Activated naive CD8-positive, alpha-beta T cell treated with anti-CD3 and anti-CD28 coated beads, Interleukin-2, amount 50 U/mL, for 16 hours (primary cell): ENCODE results near the gene S100A13.
"Not testable (repeated sequence)": the region's sequence is repeated elsewhere in the genome, so short reads cannot be mapped to it uniquely, and the experiment has no call there.

ENCODE experiments used
- DNase-seq: peaks from one replicate; pipeline ENCODE4 v3.0.0-alpha.2; 2020; ENCODE audit warnings: low read depth, low spot score

Gene S100A13

DNA sequence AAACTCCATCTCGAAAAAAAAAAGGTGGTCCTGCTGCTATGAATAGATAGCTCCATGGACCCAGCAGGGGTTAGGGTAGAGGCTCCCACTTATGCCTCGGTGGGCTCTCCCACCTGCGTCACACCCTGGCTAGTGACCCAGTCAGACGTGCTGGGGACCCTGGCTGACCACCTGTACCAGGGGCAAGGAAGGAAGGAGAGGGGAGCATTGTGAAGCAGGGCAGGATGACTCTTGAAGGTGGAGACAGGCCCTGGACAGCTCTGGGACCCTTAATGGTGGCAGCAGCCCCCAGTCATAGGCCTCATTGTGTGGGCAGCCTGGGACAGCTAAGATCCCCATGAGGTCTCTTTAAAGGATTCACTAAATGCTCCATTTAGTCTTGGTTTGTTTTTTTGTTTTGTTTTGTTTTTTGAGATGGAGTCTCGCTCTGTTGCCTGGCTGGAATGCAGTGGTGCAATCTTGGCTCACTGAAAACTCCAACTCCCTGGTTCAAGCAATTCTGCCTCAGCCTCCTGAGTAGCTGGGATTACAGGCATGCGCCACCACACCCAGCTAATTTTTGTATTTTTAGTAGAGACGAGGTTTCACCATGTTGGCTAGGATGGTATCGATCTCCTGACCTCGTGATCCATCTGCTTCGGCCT, 20.8 kb upstream of the S100A13 start:
- no peak for DNase-seq

DNA sequence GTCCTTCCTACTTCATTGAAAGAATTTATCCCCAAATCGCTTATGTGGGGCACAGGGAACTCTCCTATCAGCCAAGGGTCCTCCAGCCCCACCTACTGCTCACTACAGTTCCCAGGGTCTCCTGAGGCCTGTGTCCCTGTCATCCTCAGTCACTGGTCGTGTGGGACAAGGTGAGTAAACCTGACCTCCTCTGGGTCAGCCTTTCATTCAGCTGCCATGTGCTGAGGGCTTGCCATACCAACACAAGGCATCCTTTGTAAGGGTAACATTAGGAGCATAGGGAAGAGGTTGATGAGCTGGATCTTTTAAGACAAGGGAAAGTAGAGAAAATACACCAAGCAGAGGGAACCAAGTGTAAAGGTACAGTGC, 20.0 kb upstream of the S100A13 start:
- no peak for DNase-seq

DNA sequence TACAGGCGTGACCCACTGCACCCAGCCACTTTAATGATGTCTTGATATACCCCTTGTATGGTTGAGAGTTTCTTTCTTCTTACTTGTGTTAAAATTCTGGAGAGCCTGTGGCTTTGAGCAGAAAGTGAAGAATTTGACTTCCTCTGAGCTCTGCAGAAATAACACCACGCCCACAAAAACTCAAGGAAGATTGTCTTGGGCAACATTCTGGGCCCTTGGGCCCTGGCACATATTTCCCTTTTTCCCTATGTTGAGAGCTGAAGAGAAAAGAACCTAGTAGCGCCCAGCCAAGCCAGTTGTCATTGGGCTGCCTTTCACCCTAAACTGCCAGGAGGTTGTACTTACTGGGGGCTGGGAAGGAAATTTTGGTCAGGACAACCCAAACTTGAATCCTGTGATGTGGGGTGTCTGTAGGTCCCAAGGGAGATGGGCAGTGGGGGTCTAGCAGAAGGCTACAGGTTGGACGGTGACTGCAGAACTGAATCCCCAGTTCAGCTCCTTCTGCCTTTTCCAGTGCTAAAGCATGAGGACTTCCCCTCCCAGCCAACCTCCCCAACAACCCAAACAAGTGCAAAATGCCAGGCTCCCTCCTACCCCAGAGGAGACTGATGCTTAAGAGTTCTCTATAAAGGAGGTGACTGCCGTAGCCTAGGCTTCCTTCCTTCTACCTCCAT, 19.5 kb upstream of the S100A13 start:
- DNase-seq = no peak

DNA sequence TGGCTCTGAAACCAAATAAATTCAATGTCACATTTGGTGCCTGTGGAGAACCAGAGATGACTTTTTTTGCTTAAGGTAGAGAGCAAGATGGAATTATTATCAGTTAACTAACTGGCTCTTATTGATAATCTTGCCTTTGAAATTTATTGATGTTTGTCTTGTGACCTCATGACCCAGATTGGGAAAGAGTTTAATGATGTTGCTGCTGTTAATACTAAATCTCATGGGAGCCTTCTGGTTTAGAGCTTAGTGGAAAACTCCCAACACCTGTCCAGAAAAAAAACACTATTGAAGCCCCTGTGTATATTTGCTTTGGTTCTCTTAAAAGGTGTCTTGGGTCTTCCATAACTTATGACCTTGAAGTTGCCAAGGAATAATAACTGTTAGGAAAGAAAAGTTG, 16.5 kb upstream of the S100A13 start:
- no peak for DNase-seq

DNA sequence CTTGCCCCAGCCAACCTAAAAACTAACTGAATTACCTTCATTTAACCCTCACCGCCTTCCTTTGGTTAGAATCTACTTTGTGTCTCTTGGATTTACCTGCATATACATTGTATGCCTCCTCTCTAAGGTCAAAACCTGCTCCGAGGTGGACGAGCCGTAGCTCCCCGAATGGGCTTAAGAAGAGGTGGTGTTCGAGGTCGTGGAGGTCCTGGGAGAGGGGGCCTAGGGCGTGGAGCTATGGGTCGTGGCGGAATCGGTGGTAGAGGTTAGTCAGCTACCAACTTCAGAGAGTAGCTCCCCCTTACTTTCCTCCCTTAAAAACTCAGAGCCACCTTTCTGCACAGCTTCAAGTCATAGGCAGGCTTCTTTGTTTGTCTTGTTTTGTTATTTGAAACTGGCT, 15.8 kb upstream of the S100A13 start:
- DNase-seq = no peak

DNA sequence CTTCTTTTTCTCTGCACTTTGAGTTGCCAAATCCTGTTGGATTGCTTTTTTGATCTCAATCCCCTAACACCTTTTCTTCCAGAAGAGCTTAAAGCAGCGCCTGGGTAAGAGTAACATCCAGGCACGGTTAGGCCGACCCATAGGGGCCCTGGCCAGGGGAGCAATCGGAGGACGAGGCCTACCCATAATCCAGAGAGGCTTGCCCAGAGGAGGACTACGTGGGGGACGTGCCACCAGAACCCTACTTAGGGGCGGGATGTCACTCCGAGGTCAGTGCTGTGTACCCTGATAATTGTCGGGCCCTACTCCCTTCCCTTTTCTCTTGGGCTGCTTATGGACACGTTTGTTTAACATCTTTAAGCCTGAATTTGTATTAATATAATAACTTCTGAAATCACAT, 14.9 kb upstream of the S100A13 start:
- DNase-seq = no peak

DNA sequence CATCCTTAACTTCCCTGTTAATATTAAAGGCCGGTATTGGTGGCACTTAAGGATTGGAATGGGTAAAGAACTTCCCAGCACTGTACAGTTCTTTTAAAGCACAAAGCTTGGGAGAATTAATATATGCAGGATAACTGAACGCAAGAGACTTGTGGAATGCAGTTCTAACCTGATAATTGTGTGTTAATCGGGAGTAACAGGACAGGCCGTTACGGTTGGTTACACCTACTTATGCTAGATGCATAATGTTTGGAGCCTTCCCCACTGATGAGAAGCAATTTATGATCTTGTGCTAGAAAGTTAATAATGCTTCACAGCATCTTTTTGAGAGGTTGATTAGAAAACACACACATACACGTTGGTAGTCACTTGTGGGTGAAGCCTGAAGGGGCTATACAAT, 13.6 kb upstream of the S100A13 start:
- DNase-seq = no peak

DNA sequence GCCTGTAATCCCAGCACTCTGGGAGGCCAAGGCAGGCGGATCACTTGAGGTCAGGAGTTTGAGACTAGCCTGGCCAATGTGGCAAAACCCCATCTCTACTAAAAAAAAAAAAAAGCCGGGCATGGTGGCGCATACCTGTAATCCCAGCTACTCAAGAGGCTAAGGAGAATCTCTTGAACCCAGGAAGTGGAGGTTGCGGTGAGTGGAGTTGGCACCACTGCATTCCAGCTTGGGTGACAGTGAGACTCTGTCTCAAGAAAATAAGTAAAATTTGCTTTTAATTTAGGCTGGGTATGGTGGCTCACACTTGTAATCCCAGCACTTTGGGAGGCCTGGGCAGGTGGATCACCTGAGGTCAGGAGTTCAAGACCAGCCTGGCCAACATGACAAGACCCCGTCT, 12.9 kb upstream of the S100A13 start:
- not testable (repeated sequence) for DNase-seq

DNA sequence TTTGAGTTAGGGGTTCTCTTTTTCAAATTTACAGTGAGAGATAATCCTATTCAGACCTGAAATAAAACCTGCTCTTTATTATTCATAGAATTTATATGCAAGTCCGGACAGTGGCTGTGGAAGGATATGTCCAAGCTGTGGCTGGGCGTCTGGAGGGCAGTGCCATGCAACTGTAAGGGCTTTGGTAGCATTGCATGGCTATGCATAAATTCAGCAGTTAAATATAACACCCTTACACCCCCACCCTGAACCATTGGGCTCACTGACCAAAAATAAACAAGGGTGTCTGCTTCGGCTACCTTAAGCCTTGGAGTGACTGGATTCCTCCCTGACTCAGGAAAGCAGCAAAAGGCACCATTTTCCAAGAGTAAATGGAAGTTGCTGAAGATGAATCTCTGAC, 12.0 kb upstream of the S100A13 start:
- DNase-seq = no peak

DNA sequence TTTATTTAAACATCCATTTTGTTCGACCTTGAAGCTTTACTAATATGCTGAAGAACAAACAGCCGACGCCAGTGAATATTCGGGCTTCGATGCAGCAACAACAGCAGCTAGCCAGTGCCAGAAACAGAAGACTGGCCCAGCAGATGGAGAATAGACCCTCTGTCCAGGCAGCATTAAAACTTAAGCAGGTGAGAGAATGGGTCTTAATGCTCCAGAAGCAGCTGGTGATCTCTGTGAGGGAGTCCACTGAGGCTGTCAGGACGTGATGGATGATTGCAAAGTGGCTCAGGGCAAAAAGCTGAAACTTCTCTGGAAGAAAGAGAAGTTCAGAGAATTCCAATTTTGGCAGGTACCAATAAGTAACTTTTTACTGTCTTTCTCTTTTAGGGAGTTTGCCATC, 11.0 kb upstream of the S100A13 start:
- no peak for DNase-seq

DNA sequence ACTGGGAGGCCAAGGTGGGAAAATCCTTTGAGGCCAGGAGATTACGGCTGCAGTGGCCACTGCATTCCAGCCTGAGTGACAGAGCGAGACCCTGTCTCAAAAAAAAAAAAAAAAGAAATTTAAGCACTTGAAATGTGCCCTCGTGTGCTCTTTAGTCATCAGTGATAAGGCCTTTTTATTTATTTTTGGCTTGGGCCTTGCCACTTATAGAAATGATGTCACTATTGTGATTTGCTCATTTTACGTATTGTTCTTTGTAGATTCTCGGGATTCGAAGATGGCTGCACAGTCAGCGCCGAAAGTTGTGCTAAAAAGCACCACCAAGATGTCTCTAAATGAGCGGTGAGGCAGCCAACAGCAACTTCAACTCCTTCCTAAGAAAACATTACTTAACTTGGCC, 9.0 kb upstream of the S100A13 start:
- no peak for DNase-seq

DNA sequence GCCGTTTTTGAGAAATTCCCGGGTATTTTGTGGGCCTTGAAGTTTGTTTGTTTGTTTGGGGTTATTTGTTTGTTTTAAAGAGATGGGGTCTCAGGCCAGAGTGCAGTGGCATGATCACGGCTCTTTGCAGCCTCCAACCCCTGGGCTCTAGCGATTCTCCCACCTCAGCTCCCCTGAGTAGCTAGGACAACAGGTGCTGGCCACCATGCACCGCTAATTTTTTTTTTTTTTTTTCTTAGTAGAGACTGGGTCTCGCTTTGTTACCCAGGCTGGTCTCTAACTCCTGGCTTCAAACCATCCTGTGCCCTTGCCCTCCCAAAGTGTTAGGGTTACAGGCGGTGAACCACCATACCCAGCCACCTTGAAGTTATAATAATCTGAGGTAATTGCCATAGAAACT, 8.6 kb upstream of the S100A13 start:
- no peak for DNase-seq

DNA sequence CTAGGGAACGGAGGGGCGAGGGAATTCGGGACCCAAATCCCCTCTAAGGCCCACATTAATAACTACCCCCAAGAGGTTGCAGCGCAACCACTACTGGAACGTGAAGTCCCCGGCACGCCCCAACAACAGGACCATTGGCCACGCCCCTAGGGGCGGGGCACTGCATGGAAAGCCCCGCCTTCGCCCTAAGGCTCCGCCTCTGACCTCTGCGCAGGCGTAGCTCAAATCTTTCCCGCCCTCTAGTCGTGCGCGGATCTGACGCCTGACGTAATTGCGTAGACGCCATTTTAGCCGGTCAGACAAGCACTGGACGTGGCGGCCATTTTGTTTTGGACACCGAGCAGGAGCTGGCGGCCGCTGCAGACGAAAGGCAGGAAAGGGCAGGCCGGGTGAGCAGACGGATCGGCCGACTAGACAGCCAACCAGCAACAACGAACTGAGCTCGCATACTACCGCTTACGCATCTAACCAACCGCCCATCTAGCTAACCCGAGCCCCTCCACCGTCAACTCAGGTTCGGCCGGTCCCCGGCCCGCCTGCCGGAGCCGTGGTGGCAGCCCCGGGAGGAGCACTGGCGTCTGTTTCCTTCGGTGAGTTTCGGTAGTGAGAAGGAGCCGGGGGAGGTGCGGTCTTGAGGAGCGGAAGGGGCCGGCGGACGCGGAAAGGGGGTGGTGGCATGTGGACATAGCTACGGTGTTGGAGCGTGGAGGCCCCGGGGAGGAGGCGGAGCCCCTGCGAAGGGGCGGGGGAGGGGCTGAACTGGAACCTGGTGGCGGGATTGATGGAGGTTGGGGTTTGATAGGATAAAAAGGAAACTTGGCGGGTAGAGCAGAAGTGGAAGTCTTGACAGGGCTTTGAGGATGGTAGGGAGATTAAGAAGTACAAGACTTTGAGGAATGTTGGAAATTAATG, 6.7 kb upstream of the S100A13 start, which contains the start of gene CHTOP:
TSS of gene CHTOP (plus strand) at position 313 of the 912 bp plus-strand sequence. CDS start 2,523 bp downstream, outside the sequence.
- peak; percentile 82 for DNase-seq

DNA sequence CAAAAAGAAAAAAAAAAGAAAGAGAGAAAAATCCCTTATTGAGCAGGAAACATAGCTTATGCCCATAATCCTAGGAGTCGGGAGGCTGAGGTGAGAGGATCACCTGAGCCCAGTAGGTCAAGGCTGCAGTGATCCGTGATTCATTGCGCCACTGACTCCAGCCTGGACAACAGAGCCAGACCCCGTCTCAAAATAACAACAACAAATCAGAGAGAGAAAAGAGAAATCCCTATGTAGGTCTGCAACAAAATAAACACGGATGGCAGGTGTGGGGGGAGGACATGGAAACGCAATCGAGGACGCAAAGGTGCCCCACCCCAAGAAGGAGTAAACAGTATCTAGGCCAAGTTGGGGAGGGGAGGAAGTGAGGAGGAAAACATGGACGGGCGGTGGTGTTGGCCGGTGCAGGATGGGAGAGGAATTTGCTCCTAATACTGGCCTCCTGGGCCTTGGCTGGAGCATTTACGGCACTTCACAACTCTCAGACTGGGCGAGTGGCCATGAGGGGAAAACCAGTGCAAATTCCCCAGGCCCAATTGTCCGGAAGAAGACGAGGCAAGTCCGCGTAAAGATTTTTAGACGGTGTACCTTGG, 6.0 kb upstream of the S100A13 start:
- DNase-seq = no peak

DNA sequence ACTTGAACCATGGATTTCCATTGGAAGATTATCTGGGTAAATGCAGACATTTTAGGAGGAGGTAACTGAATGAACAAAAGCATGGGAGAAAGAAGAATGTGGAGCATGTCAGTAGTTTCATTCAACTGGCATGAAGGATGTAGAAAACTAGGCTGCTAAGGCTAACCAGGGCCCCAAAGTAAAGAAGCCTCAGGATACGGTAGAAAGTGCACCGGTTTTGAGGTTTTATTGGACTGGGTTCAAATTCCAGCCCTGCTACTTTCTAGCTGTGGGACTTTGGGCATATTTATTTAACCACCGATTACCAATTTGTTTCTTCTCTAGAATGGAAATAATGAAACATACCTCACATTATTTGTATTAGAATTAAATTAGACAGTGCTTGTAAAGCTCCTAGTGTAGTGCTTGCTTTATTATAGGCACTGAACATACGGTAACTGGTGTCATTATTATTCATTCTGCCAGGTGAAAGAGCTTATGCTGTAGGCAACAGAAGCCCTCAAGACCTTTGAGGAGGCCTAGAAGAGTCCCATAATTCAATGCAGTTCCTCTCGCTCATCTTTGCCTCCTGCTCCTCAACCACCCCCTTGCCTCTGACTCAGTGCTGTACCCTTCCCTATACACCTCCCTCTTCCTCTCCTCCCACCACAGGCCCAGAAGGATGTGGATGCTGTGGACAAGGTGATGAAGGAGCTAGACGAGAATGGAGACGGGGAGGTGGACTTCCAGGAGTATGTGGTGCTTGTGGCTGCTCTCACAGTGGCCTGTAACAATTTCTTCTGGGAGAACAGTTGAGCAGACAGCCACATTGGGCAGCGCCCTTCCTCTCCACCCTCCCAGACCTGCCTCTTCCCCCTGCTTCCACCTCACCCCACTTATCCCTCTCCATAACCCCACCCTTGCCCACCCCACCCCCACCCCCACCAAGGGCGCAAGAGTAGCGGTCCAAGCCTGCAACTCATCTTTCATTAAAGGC, 4.0 kb upstream of the S100A13 start:
- no peak for DNase-seq

DNA sequence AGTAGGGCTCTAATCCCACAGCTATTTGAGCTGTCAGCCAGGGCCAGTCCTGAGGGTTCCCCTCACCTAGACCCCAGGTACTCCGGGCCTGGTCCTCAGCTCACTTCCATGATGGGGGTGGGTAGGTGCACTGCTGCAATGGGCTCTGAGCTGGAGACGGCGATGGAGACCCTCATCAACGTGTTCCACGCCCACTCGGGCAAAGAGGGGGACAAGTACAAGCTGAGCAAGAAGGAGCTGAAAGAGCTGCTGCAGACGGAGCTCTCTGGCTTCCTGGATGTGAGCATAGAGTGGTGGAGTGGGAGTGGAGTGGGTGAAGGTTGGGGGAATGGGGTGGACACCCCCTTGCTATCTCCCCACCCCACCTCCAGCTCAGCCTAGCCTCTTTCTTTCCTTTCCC, 3.1 kb upstream of the S100A13 start:
- DNase-seq = no peak

DNA sequence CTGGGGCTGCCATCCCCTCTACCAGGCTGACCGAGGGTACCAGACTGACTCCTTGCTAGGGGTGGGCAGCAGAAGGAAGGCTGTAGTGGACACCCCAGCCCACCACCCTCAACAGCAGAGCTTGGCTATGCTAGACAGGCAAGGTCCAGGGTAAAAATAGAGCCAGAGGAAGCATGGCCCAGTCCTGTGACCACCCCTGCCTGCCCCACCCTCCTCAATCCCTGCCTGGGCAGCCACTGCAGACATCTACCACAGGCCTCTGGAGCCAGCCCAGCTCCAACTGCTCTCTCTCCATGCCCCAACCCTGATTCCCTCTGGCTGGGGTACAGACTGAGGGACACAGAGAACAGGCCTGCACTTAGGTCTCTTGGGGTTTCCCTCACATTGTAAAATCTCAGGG, 2.7 kb upstream of the S100A13 start:
- no peak for DNase-seq

DNA sequence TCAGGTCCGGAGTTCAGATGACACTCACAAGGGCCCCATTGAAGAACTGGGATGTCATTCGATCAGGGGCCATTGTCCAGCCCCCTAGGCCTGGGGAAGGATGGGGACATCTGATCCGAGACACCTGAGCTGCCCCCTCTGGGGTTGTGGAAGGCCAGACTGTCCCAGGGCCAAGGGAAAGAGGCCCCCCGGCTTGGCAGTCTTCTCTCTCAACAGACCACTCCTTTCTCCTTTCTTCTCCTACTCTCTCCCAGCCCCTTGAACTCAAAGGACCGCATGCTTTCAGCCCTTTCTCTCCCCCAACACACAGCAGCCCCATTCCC, 2.0 kb upstream of the S100A13 start:
- no peak for DNase-seq

DNA sequence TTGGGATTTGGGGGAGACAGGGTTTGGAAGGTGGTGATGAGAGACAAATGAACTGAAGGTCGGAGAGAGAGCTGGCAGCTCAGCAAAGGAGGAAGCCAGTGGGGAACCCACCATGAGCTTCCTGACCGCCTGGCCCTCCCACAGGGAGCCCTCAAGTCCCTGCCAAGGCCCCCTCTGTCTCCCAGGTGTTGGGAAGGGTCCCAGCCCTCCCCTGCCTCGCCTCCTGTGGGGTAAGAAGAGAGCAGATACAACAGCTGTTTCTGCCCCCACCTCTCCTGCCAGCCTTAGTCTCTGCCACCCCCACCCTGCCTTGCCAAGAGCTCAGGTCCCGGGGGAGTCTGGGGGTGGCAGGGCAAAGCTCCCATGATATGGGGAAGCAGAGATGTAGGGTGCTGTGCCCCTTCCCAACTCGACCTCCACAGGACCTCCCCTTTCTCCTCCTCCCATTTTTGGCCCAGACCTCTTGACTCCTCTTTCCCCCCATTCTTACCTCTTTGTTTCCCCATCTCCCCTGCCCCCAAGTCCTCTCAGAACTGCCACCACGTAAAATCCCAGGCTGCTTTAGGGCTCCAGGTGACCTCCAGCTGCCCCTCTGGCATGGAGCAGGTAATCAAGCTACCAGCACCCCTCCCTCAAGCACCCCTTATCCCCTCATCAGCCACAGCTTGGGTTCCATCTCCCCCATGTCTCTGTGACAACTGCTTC, 1.5 kb upstream of the S100A13 start:
- DNase-seq = no peak
